CD14-positive monocyte (primary cell): ENCODE results near the gene PVALEF. TPM values are rescaled to one million over a fixed set of nuclear protein-coding genes. Genes with fewer than 3 reads are reported as not detected.
A peak's percentile ranks its signal among the peaks of the same experiment; 100 is the strongest.
"Not testable (repeated sequence)": the region's sequence is repeated elsewhere in the genome, so short reads cannot be mapped to it uniquely, and the experiment has no call there.

Experiments
- DNase-seq, 3 donors: peaks; one replicate each; pipeline ENCODE4 v3.0.0-alpha.2; 2011 to 2022
- H2AFZ ChIP-seq: 2 replicates; pipeline ENCODE4 v1.6.0; 2012; ENCODE audit warnings: mild to moderate bottlenecking, low read depth, low read length, inconsistent platforms; ENCODE audit not compliant: insufficient read depth, poor library complexity, severe bottlenecking
- H3K27ac ChIP-seq, 2 donors: 1 replicate in 1 of 2; 2 replicates in 1 of 2; pipeline ENCODE4 v1.5.1; 2012 to 2013; ENCODE audit warnings: low read length in 2 of 2, control low read depth in 1 of 2, inconsistent platforms in 1 of 2, low read depth in 1 of 2, mild to moderate bottlenecking in 1 of 2
- H3K27me3 ChIP-seq, 2 donors: one replicate each; pipeline versions ENCODE4 v1.6.0 to v1.6.1; 2011 to 2013; ENCODE audit warnings: low read length in 2 of 2; ENCODE audit not compliant: control insufficient read depth in 2 of 2, insufficient read depth in 2 of 2
- H3K36me3 ChIP-seq, 2 donors: replicated peaks in 1 of 2; 1 replicate in 1 of 2; 2 replicates in 1 of 2; pipeline versions ENCODE4 v1.5.1 to v1.6.1; 2012 to 2013; ENCODE audit warnings: low read length in 2 of 2, control low read depth in 1 of 2, inconsistent platforms in 1 of 2, mild to moderate bottlenecking in 1 of 2; ENCODE audit not compliant: insufficient read depth in 2 of 2, control insufficient read depth in 1 of 2
- H3K4me1 ChIP-seq, 2 donors: 1 replicate in 1 of 2; 2 replicates in 1 of 2; pipeline versions ENCODE4 v1.5.1 to v1.6.1; 2012 to 2013; ENCODE audit warnings: low read length in 2 of 2, control low read depth in 1 of 2, inconsistent platforms in 1 of 2, mild to moderate bottlenecking in 1 of 2, moderate library complexity in 1 of 2; ENCODE audit not compliant: insufficient read depth in 2 of 2, control insufficient read depth in 1 of 2
- H3K4me2 ChIP-seq: replicated peaks from 2 replicates; pipeline ENCODE3; 2012; ENCODE audit warnings: low read length, moderate library complexity, mild to moderate bottlenecking; ENCODE audit not compliant: poor library complexity, severe bottlenecking; ENCODE audit errors: extremely low read depth
- H3K4me3 ChIP-seq, 3 experiments: fragments of 200-600 bp in 1 of 3; sonication (generic) in 1 of 3; replicated peaks in 1 of 3; 1 replicate in 2 of 3; 2 replicates in 1 of 3; pipeline ENCODE4 v1.5.1; 2011 to 2013; ENCODE audit warnings: low read length in 3 of 3, mild to moderate bottlenecking in 3 of 3, control low read depth in 2 of 3, low read depth in 2 of 3, inconsistent platforms in 1 of 3, moderate library complexity in 1 of 3
- H3K79me2 ChIP-seq: 2 replicates; pipeline ENCODE4 v1.6.0; 2012; ENCODE audit warnings: mild to moderate bottlenecking, control low read depth, inconsistent platforms, low read length, moderate library complexity; ENCODE audit not compliant: insufficient read depth
- H3K9ac ChIP-seq: 2 replicates; pipeline ENCODE4 v1.6.0; 2017; ENCODE audit warnings: low read length, mild to moderate bottlenecking; ENCODE audit not compliant: insufficient read depth, poor library complexity, severe bottlenecking
- H3K9me3 ChIP-seq, 2 donors: replicated peaks in 1 of 2; 1 replicate in 1 of 2; 2 replicates in 1 of 2; pipeline versions ENCODE4 v1.5.1 to v1.6.1; 2012 to 2013; ENCODE audit warnings: low read length in 2 of 2, control low read depth in 1 of 2; ENCODE audit not compliant: control insufficient read depth in 1 of 2, insufficient read depth in 1 of 2
- H4K20me1 ChIP-seq: 2 replicates; pipeline ENCODE4 v1.6.0; 2012; ENCODE audit warnings: mild to moderate bottlenecking, low read length, control low read depth, moderate library complexity; ENCODE audit not compliant: insufficient read depth
- H3K27ac Mint-ChIP-seq, 7 donors: one replicate each; pipeline ENCODE4 v1.8.0; 2020; ENCODE audit warnings: mild to moderate bottlenecking in 7 of 7, mixed read lengths in 7 of 7, moderate library complexity in 6 of 7, inconsistent platforms in 2 of 7
- H3K27me3 Mint-ChIP-seq, 3 donors: one replicate each; pipeline ENCODE4 v1.8.0; 2021 to 2022; ENCODE audit warnings: low read depth in 3 of 3, mild to moderate bottlenecking in 3 of 3, mixed read lengths in 3 of 3, moderate library complexity in 3 of 3, inconsistent platforms in 1 of 3
- H3K36me3 Mint-ChIP-seq, 2 donors: one replicate each; pipeline ENCODE4 v1.8.0; 2020; ENCODE audit warnings: mixed read lengths in 2 of 2, inconsistent platforms in 1 of 2, mild to moderate bottlenecking in 1 of 2
- H3K4me1 Mint-ChIP-seq: one replicate; pipeline ENCODE4 v1.8.0; 2020; ENCODE audit warnings: mild to moderate bottlenecking, mixed read lengths
- H3K4me3 Mint-ChIP-seq, 2 donors: one replicate each; pipeline ENCODE4 v1.8.0; 2020; ENCODE audit warnings: mild to moderate bottlenecking in 2 of 2, mixed read lengths in 2 of 2, moderate library complexity in 1 of 2
- H3K9me3 Mint-ChIP-seq, 7 donors: one replicate each; pipeline ENCODE4 v1.8.0; 2020 to 2022; ENCODE audit warnings: mixed read lengths in 7 of 7, mild to moderate bottlenecking in 6 of 7, moderate library complexity in 6 of 7, inconsistent platforms in 2 of 7
- CTCF ChIP-seq: fragments of 200-600 bp; IDR thresholded peaks from one replicate; pipeline ENCODE4 v1.8.0; 2022; ENCODE audit warnings: antibody characterized with exemption, mild to moderate bottlenecking
- WGBS: methylation state at CpG from one replicate; pipeline ENCODE4 v1.1.5; 2013; ENCODE audit warnings: missing lambda C conversion rate; ENCODE audit not compliant: insufficient coverage; 5-methylcytosine and 5-hydroxymethylcytosine counted together
- intact Hi-C, 2 donors: fragments of 100-400 bp; cut with micrococcal nuclease; formaldehyde crosslinking; loops; one replicate each; pipeline versions ENCODE4 v1.15.0 to v1.15.1; 2023
- polyA plus RNA-seq, 3 donors: library from polyadenylated mRNA; depleted of rRNA in 1 of 3; unstranded in 2 of 3; stranded (reverse) in 1 of 3; fragments of 300-500 nt in 2 of 3; fragments of >200 nt in 1 of 3; fragmentation: Illumina TruSeq in 2 of 3; gene quantifications; 1 replicate in 2 of 3; 2 replicates in 1 of 3; pipeline ENCODE4 v1.2.3, GENCODE V29; 2012 to 2021

The PVALEF gene
- polyA plus RNA-seq, 3 donors, result not detected

DNA sequence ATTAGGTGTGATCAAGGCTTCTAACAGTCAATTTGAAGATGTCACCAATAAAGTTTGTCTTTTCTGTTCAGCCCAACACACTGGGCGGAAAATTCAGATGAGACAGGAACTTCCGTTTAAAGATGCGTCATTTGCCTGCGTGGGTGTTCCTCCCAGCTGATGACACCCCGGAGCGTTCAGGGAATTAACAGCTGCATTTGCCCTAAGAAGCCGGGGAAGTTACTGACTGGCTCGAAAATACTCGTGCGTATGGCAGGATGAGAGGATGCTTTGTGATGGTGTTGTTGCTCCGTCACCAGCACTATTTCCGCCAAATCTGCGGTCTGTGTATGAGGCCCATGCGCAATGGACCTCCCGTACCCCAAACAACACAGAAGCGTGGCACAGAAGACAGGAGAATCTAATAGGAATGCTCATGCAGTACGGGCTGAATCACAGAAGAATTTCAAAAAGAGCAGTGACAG, 11.9 kb upstream of the PVALEF start:
- H3K36me3 Mint-ChIP-seq, result peaks cover 15 to 28% of the 10 kb centered on the region in 2 donors
- Histone ChIP-seq H3K9ac (peak overlapping the region; percentile 44), H3K4me2 (no peak overlapping the region), H3K4me1 (peaks cover 53 to 64% of the 10 kb centered on the region in 2 donors), H3K27ac (peak overlapping the region; percentile 97 to 100), H3K4me3 (no peak overlapping the region), H4K20me1 (no peaks in the 10 kb centered on the region), H3K27me3 (no peaks in the 10 kb centered on the region), H3K9me3 (peaks cover 0 to 8% of the 10 kb centered on the region in 2 donors), H3K79me2 (peaks cover 50% of the 10 kb centered on the region), H3K36me3 (no peaks in the 10 kb centered on the region), H2AFZ (no peak overlapping the region)
- peaks cover 55% of the 10 kb centered on the region for H3K4me1 Mint-ChIP-seq
- intact Hi-C loops, result no loop called here
- peak; percentile 60 to 82 (median 61) for DNase-seq
- H3K9me3 Mint-ChIP-seq, result peaks cover 3 to 13% (median 10%) of the 10 kb centered on the region in 7 donors
- TF ChIP-seq CTCF, result no peak
- H3K27me3 Mint-ChIP-seq, result peaks cover 0 to 1% (median 1%) of the 10 kb centered on the region in 3 donors
- peak overlapping the region in 1 of 2 donors; percentile 69 for H3K4me3 Mint-ChIP-seq
- WGBS, result 75% methylated on average over 13 of the region's 17 CpGs
- H3K27ac Mint-ChIP-seq, result peak overlapping the region; percentile 93 to 100 (median 98)

DNA sequence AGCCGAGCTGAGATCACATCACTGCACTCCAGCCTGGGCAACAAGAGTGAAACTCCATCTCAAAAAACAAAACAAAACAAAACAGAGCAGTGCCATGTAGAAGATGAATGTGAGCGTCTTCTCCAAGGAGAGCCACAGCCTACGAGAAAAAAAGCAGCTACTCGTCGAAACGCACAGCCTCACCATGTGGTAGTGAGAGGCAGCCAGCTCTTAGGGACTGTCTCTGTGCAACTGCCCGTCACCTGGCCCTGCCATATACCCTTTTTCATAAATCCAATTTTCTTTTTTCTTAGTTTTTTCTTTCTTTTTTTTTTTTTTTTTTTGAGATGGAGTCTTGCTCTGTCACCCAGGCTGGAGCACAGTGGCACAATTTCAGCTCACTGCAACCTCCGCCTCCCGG, 11.3 kb upstream of the PVALEF start:
- DNase-seq, H3K4me3 Mint-ChIP-seq, H2AFZ ChIP-seq, H3K9me3 ChIP-seq, H3K9ac ChIP-seq, H3K27me3 Mint-ChIP-seq, H3K27me3 ChIP-seq, H3K4me3 ChIP-seq, H3K4me2 ChIP-seq, H3K36me3 ChIP-seq, intact Hi-C loops, H4K20me1 ChIP-seq: not testable (repeated sequence)
- H3K36me3 Mint-ChIP-seq, result peaks cover 15 to 26% of the 10 kb centered on the region in 2 donors
- peak overlapping the region; percentile 93 to 100 (median 98) for H3K27ac Mint-ChIP-seq
- Histone ChIP-seq H3K27ac (peak overlapping the region; percentile 97 to 100), H3K4me1 (peaks cover 51 to 64% of the 10 kb centered on the region in 2 donors), H3K79me2 (peaks cover 50% of the 10 kb centered on the region)
- peaks cover 56% of the 10 kb centered on the region for H3K4me1 Mint-ChIP-seq
- H3K9me3 Mint-ChIP-seq, result peaks cover 3 to 13% (median 10%) of the 10 kb centered on the region in 7 donors
- WGBS, result no CpG with 5 or more reads among the region's 9 CpGs
